Neural cell (in vitro differentiated cells): Measurements from ENCODE around the gene PPP2R2B. TPM values are rescaled to one million over a fixed set of nuclear protein-coding genes. Genes with fewer than 3 reads are reported as not detected.
"Not testable (repeated sequence)": the region's sequence is repeated elsewhere in the genome, so short reads cannot be mapped to it uniquely, and the experiment has no call there.

Experiments used
- H2AFZ ChIP-seq: fragments of 200-600, 300-800 bp; sonication (generic), shearing (Covaris generic); 2 replicates; pipeline ENCODE4 v1.6.0; 2014; ENCODE audit warnings: low read depth, mild to moderate bottlenecking, antibody characterized with exemption, low read length, moderate library complexity
- H3F3A ChIP-seq: fragments of 200-600 bp; shearing (Covaris generic); 2 replicates; pipeline ENCODE4 v1.6.1; 2016; ENCODE audit warnings: mild to moderate bottlenecking, moderate library complexity, mixed read lengths, antibody characterized with exemption, low read length; ENCODE audit not compliant: insufficient read depth, poor library complexity, severe bottlenecking
- H3K27ac ChIP-seq: fragments of 200-600, 300-800 bp; sonication (generic), shearing (Covaris generic); 2 replicates; pipeline ENCODE4 v1.5.1; 2014; ENCODE audit warnings: mild to moderate bottlenecking, low read length, moderate library complexity
- H3K27me3 ChIP-seq: fragments of 300-800, 200-600 bp; sonication (generic), shearing (Covaris generic); 2 replicates; pipeline ENCODE4 v1.6.0; 2014; ENCODE audit warnings: mild to moderate bottlenecking, low read depth, low read length, moderate library complexity; ENCODE audit not compliant: insufficient read depth
- H3K36me3 ChIP-seq: fragments of 300-800, 200-600 bp; sonication (generic), shearing (Covaris generic); 2 replicates; pipeline ENCODE4 v1.5.1; 2014; ENCODE audit warnings: mild to moderate bottlenecking, antibody characterized with exemption, low read length, moderate library complexity; ENCODE audit not compliant: insufficient read depth
- H3K4me2 ChIP-seq: fragments of 300-800, 200-600 bp; sonication (generic), shearing (Covaris generic); 2 replicates; pipeline ENCODE4 v1.6.0; 2014; ENCODE audit warnings: mild to moderate bottlenecking, low read length
- H3K4me3 ChIP-seq: fragments of 300-800, 200-600 bp; sonication (generic), shearing (Covaris generic); 2 replicates; pipeline ENCODE4 v1.5.1; 2014; ENCODE audit warnings: mild to moderate bottlenecking, low read length, moderate library complexity
- H3K79me2 ChIP-seq: fragments of 200-600 bp; shearing (Covaris generic); replicated peaks from 2 replicates; pipeline ENCODE4 v1.6.0; 2014; ENCODE audit warnings: mild to moderate bottlenecking, low read length, moderate library complexity; ENCODE audit not compliant: insufficient read depth
- H3K9ac ChIP-seq: fragments of 300-800, 200-600 bp; sonication (generic), shearing (Covaris generic); 2 replicates; pipeline ENCODE4 v1.6.1; 2016; ENCODE audit warnings: mild to moderate bottlenecking, low read length, mixed read lengths
- H3K9me2 ChIP-seq: fragments of 200-600 bp; shearing (Covaris generic); 2 replicates; pipeline ENCODE4 v1.6.1; 2016; ENCODE audit warnings: mild to moderate bottlenecking, low read length, mixed read lengths; ENCODE audit not compliant: insufficient read depth
- H3K9me3 ChIP-seq: fragments of 200-600, 300-800 bp; sonication (generic), shearing (Covaris generic); 2 replicates; pipeline ENCODE4 v1.6.1; 2016; ENCODE audit warnings: mild to moderate bottlenecking, mixed run types, low read length, moderate library complexity, mixed read lengths
- H4K20me1 ChIP-seq: fragments of 200-600 bp; shearing (Covaris generic); 2 replicates; pipeline ENCODE4 v1.6.1; 2016; ENCODE audit warnings: mild to moderate bottlenecking, mixed run types; ENCODE audit not compliant: insufficient read depth
- EP300 ChIP-seq: fragments of 450-650 bp; conservative IDR thresholded peaks from 2 replicates; pipeline ENCODE4 v1.6.1; 2014; ENCODE audit warnings: antibody characterized with exemption, mild to moderate bottlenecking, moderate library complexity; ENCODE audit not compliant: poor library complexity, severe bottlenecking
- EZH2 ChIP-seq: fragments of 200-600, 300-800 bp; shearing (Covaris generic), sonication (generic); IDR thresholded peaks from 2 replicates; pipeline ENCODE4 v1.6.1; 2014; ENCODE audit warnings: antibody characterized with exemption, low read length, borderline replicate concordance, mild to moderate bottlenecking; ENCODE audit not compliant: insufficient read depth, poor library complexity, severe bottlenecking
- MXI1 ChIP-seq: fragments of 450-650 bp; conservative IDR thresholded peaks from 2 replicates; pipeline ENCODE4 v1.6.1; 2014; ENCODE audit warnings: antibody characterized with exemption, mild to moderate bottlenecking; ENCODE audit not compliant: poor library complexity, severe bottlenecking
- POLR2AphosphoS5 ChIP-seq: IDR thresholded peaks from 2 replicates; pipeline ENCODE4 v1.6.1; 2012
- RAD21 ChIP-seq: fragments of 450-650 bp; conservative IDR thresholded peaks from 2 replicates; pipeline ENCODE4 v1.6.1; 2014; ENCODE audit warnings: antibody characterized with exemption, mild to moderate bottlenecking, moderate library complexity
- SMC3 ChIP-seq: fragments of 450-650 bp; conservative IDR thresholded peaks from 2 replicates; pipeline ENCODE4 v1.6.1; 2014; ENCODE audit warnings: antibody characterized with exemption, mild to moderate bottlenecking, moderate library complexity; ENCODE audit not compliant: poor library complexity
- TAF1 ChIP-seq: IDR thresholded peaks from 2 replicates; pipeline ENCODE4 v1.6.1; 2012; ENCODE audit warnings: low read depth
- polyA plus RNA-seq: library from polyadenylated mRNA; depleted of rRNA; stranded (reverse); fragments of >200 nt; gene quantifications from 2 replicates; pipeline ENCODE4 v1.2.3, GENCODE V29; 2014
- TF ChIP-seq, protein P1 (sequence below): IDR thresholded peaks from 2 replicates; pipeline ENCODE4 v1.6.1; 2012; ENCODE audit warnings: borderline replicate concordance
- TF ChIP-seq, protein P2 (sequence below): fragments of 450-650 bp; IDR thresholded peaks from 2 replicates; pipeline ENCODE4 v1.5.1; 2014; ENCODE audit warnings: antibody characterized with exemption, mild to moderate bottlenecking, moderate library complexity; ENCODE audit not compliant: poor library complexity, severe bottlenecking

Gene PPP2R2B
- polyA plus RNA-seq, 1 donor from 2014 or later: 250 TPM

DNA sequence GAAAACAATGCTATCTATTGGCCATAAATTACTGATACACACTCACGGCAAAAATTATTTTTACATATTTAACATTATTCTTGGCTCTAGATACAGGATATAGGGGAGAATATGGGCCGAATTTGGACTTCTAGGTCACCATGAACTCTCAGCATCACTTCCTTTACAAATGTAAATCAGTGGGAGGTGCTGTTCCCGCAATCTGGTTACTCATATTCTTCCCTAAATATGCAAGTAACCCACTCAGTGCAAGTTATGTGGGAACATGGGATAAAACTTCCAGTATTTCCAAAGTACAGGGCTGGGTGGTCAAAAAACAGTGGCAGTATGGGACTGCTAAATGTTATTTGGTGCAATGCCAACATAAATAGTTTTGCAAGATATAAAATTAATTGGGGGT lies 145.6 kb downstream of the PPP2R2B start:
- no peaks in the 10 kb centered on the region for H3K27me3 ChIP-seq
- no peaks in the 10 kb centered on the region for H4K20me1 ChIP-seq
- no peaks in the 10 kb centered on the region for H3F3A ChIP-seq
- H3K9ac ChIP-seq: no peak overlapping the region
- TF ChIP-seq RAD21 (no peak), MXI1 (no peak)
- peaks cover 7% of the 10 kb centered on the region for H3K79me2 ChIP-seq
- no peak overlapping the region for H3K27ac ChIP-seq
- no peak overlapping the region for H3K4me2 ChIP-seq
- H3K9me2 ChIP-seq: no peaks in the 10 kb centered on the region
- no peak overlapping the region for H2AFZ ChIP-seq
- H3K4me3 ChIP-seq: no peak overlapping the region
- H3K9me3 ChIP-seq: no peaks in the 10 kb centered on the region
- H3K36me3 ChIP-seq: no peaks in the 10 kb centered on the region

DNA sequence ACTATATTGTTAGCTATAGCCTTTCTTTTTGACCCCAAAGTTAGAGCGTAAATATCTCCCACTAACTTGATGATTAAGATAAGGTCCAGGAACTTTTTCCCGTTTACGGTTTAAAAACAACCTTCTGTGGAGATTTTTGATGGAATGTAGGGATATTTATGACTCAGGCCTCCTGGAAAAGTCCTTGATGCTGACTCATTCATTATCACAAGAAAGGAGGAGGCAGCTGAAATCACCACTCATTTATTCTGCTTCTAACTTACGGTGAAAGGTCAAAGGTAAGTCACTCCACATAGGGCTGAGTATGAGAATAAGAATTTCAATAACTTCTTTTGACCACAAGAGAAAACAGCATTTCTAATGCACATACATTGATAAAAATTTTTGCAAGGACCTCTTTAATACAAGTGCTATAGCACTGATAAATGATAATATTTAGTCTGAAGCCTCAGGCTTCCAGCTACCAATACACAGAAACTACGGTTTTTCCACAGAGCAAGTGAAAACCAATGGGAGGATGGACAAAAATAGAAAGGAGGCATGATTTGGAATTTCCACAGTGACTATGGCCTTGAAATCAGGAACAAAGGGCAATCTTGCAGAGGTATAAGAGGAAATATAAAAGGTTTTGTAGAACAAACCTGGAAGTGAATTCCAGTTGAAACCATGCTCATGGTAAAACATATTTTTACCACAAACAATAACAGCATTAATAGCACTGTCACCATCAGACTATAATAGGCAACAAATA lies 146.5 kb downstream of the PPP2R2B start:
- Histone ChIP-seq H3K9me2 (no peaks in the 10 kb centered on the region), H3K27me3 (no peaks in the 10 kb centered on the region), H3K4me2 (no peak overlapping the region), H4K20me1 (no peaks in the 10 kb centered on the region), H3K79me2 (peaks cover 7% of the 10 kb centered on the region), H3K4me3 (no peak overlapping the region), H3K27ac (no peak overlapping the region), H3K9ac (no peak overlapping the region), H3K9me3 (no peaks in the 10 kb centered on the region), H2AFZ (no peak overlapping the region), H3K36me3 (no peaks in the 10 kb centered on the region), H3F3A (no peaks in the 10 kb centered on the region)
- TF ChIP-seq, protein P1, sequence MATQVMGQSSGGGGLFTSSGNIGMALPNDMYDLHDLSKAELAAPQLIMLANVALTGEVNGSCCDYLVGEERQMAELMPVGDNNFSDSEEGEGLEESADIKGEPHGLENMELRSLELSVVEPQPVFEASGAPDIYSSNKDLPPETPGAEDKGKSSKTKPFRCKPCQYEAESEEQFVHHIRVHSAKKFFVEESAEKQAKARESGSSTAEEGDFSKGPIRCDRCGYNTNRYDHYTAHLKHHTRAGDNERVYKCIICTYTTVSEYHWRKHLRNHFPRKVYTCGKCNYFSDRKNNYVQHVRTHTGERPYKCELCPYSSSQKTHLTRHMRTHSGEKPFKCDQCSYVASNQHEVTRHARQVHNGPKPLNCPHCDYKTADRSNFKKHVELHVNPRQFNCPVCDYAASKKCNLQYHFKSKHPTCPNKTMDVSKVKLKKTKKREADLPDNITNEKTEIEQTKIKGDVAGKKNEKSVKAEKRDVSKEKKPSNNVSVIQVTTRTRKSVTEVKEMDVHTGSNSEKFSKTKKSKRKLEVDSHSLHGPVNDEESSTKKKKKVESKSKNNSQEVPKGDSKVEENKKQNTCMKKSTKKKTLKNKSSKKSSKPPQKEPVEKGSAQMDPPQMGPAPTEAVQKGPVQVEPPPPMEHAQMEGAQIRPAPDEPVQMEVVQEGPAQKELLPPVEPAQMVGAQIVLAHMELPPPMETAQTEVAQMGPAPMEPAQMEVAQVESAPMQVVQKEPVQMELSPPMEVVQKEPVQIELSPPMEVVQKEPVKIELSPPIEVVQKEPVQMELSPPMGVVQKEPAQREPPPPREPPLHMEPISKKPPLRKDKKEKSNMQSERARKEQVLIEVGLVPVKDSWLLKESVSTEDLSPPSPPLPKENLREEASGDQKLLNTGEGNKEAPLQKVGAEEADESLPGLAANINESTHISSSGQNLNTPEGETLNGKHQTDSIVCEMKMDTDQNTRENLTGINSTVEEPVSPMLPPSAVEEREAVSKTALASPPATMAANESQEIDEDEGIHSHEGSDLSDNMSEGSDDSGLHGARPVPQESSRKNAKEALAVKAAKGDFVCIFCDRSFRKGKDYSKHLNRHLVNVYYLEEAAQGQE: no peak
- no peak for TF ChIP-seq MXI1
- TF ChIP-seq RAD21: no peak

DNA sequence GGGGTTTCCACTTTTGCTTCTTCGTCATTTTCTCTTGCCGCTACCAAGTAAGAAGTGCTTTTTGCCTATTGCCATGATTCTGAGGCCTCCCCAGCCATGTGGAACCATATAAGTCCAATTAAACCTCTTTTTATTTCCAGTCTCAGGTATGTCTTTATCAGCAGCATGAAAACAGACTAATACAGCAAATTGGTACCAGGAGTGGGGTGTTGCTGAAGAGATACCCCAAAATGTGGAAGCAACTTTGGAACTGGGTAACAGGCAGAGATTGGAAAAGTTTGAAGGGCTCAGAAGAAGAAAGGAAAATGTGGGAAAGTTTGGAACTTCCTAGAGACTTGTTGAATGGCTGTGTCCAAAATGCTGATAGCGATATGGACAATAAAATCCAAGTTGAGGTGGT lies 149.8 kb downstream of the PPP2R2B start:
- not testable (repeated sequence) for H3K4me2 ChIP-seq, H3F3A ChIP-seq, H3K9me2 ChIP-seq, H3K9ac ChIP-seq, H2AFZ ChIP-seq, H3K27me3 ChIP-seq, H3K4me3 ChIP-seq, H3K79me2 ChIP-seq, H3K36me3 ChIP-seq, H3K9me3 ChIP-seq, H4K20me1 ChIP-seq, H3K27ac ChIP-seq

DNA sequence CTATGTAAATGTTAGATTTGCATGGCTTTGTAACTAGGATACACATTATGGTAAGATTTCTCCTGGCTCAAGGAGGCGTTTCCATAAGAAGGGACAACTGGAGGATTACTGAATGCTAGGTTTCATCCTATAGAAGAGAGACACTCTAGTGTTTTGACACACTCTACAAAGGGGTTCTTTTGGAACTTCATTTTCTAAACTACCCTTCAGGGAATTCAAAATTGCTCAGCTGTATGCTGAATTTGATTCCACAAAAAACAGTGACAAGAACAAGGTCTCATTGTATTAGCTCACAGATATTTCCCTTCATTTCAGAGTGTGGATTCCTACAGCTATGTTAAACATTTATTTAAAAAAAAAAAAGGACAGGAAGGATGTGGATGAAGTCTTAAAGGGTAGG lies 151.7 kb downstream of the PPP2R2B start:
- Histone ChIP-seq H3K4me2 (no peak overlapping the region), H3K27me3 (no peaks in the 10 kb centered on the region), H3K9me3 (no peaks in the 10 kb centered on the region), H3K9ac (no peak overlapping the region), H3F3A (peaks cover 9% of the 10 kb centered on the region), H3K36me3 (no peaks in the 10 kb centered on the region), H4K20me1 (no peaks in the 10 kb centered on the region), H3K27ac (no peak overlapping the region), H3K4me3 (no peak overlapping the region), H3K79me2 (peaks cover 3% of the 10 kb centered on the region), H2AFZ (no peak overlapping the region), H3K9me2 (no peaks in the 10 kb centered on the region)
- TF ChIP-seq, protein P1: no peak
- TF ChIP-seq MXI1 (no peak), TAF1 (no peak), SMC3 (no peak), POLR2AphosphoS5 (no peak), EZH2 (no peak), RAD21 (no peak), EP300 (no peak)
- TF ChIP-seq, protein P2, sequence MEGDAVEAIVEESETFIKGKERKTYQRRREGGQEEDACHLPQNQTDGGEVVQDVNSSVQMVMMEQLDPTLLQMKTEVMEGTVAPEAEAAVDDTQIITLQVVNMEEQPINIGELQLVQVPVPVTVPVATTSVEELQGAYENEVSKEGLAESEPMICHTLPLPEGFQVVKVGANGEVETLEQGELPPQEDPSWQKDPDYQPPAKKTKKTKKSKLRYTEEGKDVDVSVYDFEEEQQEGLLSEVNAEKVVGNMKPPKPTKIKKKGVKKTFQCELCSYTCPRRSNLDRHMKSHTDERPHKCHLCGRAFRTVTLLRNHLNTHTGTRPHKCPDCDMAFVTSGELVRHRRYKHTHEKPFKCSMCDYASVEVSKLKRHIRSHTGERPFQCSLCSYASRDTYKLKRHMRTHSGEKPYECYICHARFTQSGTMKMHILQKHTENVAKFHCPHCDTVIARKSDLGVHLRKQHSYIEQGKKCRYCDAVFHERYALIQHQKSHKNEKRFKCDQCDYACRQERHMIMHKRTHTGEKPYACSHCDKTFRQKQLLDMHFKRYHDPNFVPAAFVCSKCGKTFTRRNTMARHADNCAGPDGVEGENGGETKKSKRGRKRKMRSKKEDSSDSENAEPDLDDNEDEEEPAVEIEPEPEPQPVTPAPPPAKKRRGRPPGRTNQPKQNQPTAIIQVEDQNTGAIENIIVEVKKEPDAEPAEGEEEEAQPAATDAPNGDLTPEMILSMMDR: no peak
